HG03175 (cell line): Measurements from ENCODE around the gene TNN.

Source experiments
- ATAC-seq: cut with Tn5 transposase; IDR thresholded peaks from one replicate; pipeline ENCODE4 v1.9.1; 2021; ENCODE audit warnings: mild to moderate bottlenecking, moderate library complexity; ENCODE audit not compliant: unreplicated experiment

Gene TNN

GRCh38 chr1:175197531-175197930 lies 129.9 kb downstream of the TNN start:
- ATAC-seq: no peak
